Pancreas (tissue), 10 donors: ENCODE results near the gene ALAS1. TPM values are rescaled to one million over a fixed set of nuclear protein-coding genes. Genes with fewer than 3 reads are reported as not detected.

Experiments used
- ATAC-seq, 4 donors: fragments of 200-7000 bp; cut with Tn5 transposase; one replicate each; pipeline versions ENCODE4 v1.8.0 to v1.9.1; 2020; ENCODE audit warnings: mild to moderate bottlenecking in 4 of 4, moderate library complexity in 4 of 4
- DNase-seq, 6 donors: peaks; one replicate each; pipeline ENCODE4 v3.0.0-alpha.2; 2020
- FAIRE-seq: peaks from 2 replicates; lab custom pipeline; 2012; peaks lifted over from hg19 to GRCh38; lab: Jason Lieb, UNC
- H3K27ac ChIP-seq, 4 donors: fragments of 200-600 bp; sonication (generic); 1 replicate in 3 of 4; 2 replicates in 1 of 4; pipeline versions ENCODE4 v1.5.0 to v1.8.0; 2020
- H3K27me3 ChIP-seq, 4 donors: fragments of 200-600 bp; one replicate each; pipeline ENCODE4 v1.8.0; 2021
- H3K36me3 ChIP-seq, 3 donors: fragments of 200-600 bp; sonication (generic) in 1 of 3; one replicate each; pipeline versions ENCODE4 v1.5.0 to v1.8.0; 2020 to 2021
- H3K4me1 ChIP-seq, 3 donors: fragments of 200-600 bp; one replicate each; pipeline ENCODE4 v1.8.0; 2021
- H3K4me3 ChIP-seq, 4 donors: fragments of 200-600 bp; sonication (generic) in 2 of 4; one replicate each; pipeline versions ENCODE4 v1.5.0 to v1.8.0; 2020 to 2021
- H3K9me3 ChIP-seq, 4 donors: fragments of 200-600 bp; one replicate each; pipeline ENCODE4 v1.8.0; 2021
- WGBS, 2 donors: extraction: QIAGEN DNeasy Blood & Tissue Kit; methylation state at CpG; one replicate each; pipeline ENCODE4 v1.1.7; 2013; 5-methylcytosine and 5-hydroxymethylcytosine counted together
- intact Hi-C, 3 donors: fragments of 100-400 bp; cut with DNase I; formaldehyde crosslinking; loops; one replicate each; pipeline versions ENCODE4 v1.11.1 to v1.14.2; 2022
- polyA plus RNA-seq, 2 donors: library from polyadenylated mRNA; stranded (reverse); fragments of 200-250 nt; gene quantifications; one replicate each; pipeline ENCODE4 v1.2.3, GENCODE V29; 2013
- total RNA-seq, 6 donors: library from RNA; stranded (reverse); fragmentation: NEBNext Ultra II Directional in 4 of 6; extraction: Animal tissue kit (Norgen Biotek cat#: 25700) in 4 of 6; gene quantifications; one replicate each; pipeline versions ENCODE4 v1.2.1 to v1.2.4, GENCODE V29; 2021 to 2023
- TF ChIP-seq, protein P1 (sequence below), 4 donors: fragments of 200-600 bp; sonication (generic) in 3 of 4; IDR thresholded peaks; one replicate each; pipeline versions ENCODE4 v1.5.0 to v1.8.0; 2021; ENCODE audit warnings: antibody characterized with exemption in 4 of 4
- donor health status: healthy with polysubstance abuse.
- donor health status: DM: no; HTN: no; CAD: no; lungs with moderate emphysema.
- donor health status: DM: no; HTN: no; CAD: no.
- donor health status: control.
- donor health status: control.
- donor health status: Bipolar disorder and iron deficiency.
- donor health status: DM: yes; HTN: yes; CAD: no.
- donor health status: DM: no; HTN: no; CAD: no.
- donor health status: DM: no; HTN: no; CAD: no.
- donor health status: DM: yes; HTN: yes; CAD: no.

ALAS1 gene
- total and polyA plus RNA-seq, 8 donors: 8.4 to 21.7 (median 12.9) TPM

DNA sequence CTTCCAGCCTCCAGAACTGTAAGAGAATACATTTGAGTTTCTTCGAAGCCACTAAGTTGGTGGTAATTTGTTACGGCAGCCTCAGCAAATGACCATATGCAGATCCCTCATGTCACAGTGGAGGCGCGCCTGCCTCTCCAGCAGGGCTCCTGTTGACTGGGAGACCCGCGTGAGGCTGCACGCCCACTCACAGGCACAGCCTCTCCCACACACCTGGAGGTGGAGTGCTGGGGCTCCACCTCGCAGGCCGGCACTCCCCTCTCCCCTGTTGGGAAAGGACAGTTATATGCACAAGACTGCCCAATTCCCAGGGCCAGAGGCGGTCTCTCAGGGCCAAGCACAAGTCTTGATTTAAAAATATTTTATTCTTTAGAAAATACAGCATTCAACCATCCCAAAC, 30.3 kb downstream of the ALAS1 start:
- intact Hi-C loops: loop anchor here in 1 of 3 donors (10.0 kb wide), 1 partner anchor 47 kb away; the partner anchor contains the start of gene WDR82
- FAIRE-seq: no peak

DNA sequence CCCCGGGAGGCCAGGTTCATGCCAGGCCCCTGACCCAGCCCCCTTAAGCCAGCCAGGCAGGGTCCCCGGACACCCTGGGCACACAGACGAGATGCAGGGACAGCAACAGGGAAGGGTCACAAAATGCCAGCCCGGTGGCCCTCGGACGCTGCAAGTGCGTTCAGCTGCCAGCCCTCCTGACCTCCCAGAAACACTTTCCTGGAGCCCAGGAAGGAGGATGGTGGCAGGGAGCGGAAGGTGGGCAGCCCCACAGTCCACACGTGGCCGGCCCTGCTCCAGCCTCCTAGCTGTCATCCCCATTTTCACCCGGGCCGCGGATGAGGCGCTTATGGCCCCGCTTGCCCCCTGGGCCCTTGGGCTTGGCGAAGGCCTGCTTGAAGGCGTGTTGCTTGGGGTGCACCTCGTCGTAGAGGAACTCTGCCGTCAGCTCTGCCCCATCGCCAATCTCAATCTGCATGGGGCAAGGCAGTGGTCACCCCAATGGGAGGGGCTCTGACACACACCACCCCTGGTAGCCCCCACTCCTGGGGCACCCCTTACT, 30.9 kb downstream of the ALAS1 start:
- no peak overlapping the region for H3K27ac ChIP-seq
- peaks cover 0 to 25% (median 5%) of the 10 kb centered on the region in 3 donors for H3K36me3 ChIP-seq
- 92 to 96% methylated on average over 19 to 21 of the region's 21 CpGs for WGBS, 2 donors
- ATAC-seq (no peak), FAIRE-seq (no peak), DNase-seq (peak in 1 of 6 donors; percentile 45)
- no peaks in the 10 kb centered on the region for H3K27me3 ChIP-seq
- H3K4me1 ChIP-seq: no peaks in the 10 kb centered on the region
- TF ChIP-seq, protein P1, sequence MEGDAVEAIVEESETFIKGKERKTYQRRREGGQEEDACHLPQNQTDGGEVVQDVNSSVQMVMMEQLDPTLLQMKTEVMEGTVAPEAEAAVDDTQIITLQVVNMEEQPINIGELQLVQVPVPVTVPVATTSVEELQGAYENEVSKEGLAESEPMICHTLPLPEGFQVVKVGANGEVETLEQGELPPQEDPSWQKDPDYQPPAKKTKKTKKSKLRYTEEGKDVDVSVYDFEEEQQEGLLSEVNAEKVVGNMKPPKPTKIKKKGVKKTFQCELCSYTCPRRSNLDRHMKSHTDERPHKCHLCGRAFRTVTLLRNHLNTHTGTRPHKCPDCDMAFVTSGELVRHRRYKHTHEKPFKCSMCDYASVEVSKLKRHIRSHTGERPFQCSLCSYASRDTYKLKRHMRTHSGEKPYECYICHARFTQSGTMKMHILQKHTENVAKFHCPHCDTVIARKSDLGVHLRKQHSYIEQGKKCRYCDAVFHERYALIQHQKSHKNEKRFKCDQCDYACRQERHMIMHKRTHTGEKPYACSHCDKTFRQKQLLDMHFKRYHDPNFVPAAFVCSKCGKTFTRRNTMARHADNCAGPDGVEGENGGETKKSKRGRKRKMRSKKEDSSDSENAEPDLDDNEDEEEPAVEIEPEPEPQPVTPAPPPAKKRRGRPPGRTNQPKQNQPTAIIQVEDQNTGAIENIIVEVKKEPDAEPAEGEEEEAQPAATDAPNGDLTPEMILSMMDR (IDR thresholded peaks at IDR 0.05): no peak
- H3K4me3 ChIP-seq: no peak overlapping the region
- no peaks in the 10 kb centered on the region for H3K9me3 ChIP-seq
- intact Hi-C loops: loop anchor here in 1 of 3 donors (10.0 kb wide), 1 partner anchor 46 kb away; the partner anchor contains the start of gene WDR82

More for the DNA sequence above, 30.3 kb downstream of the ALAS1 start:
- no peaks in the 10 kb centered on the region for H3K9me3 ChIP-seq
- peaks cover 0 to 25% (median 5%) of the 10 kb centered on the region in 3 donors for H3K36me3 ChIP-seq
- H3K4me3 ChIP-seq: no peak overlapping the region
- H3K4me1 ChIP-seq: no peaks in the 10 kb centered on the region
- TF ChIP-seq, protein P1 (IDR thresholded peaks at IDR 0.05): no peak
- no peaks in the 10 kb centered on the region for H3K27me3 ChIP-seq
- no peak for DNase-seq
- ATAC-seq: no peak
- WGBS, 2 donors: 86 to 88% methylated on average over 10 of the region's 10 CpGs
- H3K27ac ChIP-seq: no peak overlapping the region

DNA sequence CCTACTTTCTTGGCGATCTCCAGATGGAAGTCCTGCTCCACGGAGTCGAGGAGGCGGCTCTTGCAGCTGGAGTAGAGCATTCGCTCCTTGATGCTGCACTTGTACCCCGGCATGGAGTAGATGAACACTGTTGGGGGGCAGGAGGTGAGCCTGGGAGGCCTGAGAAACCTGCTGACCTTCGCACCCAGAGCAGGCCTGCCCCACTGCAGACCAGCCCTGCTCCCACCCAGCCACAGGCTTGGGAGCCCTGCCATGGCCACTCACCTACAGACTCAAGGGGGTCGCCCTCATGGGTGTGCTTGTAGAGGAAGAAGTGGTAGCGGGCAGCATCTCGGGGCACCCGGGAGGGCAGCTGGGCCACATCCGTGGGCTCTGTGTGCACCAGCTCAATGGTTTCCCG, 31.7 kb downstream of the ALAS1 start:
- no peaks in the 10 kb centered on the region for H3K4me1 ChIP-seq
- peaks cover 0 to 25% (median 5%) of the 10 kb centered on the region in 3 donors for H3K36me3 ChIP-seq
- H3K4me3 ChIP-seq: no peak overlapping the region
- FAIRE-seq (no peak), DNase-seq (no peak), ATAC-seq (no peak)
- no peaks in the 10 kb centered on the region for H3K9me3 ChIP-seq
- no peaks in the 10 kb centered on the region for H3K27me3 ChIP-seq
- WGBS, 2 donors: 91 to 95% methylated on average over 13 of the region's 13 CpGs
- intact Hi-C loops: loop anchor here in 2 of 3 donors (5.0 to 10.0 kb wide), 2 partner anchors 45 to 113 kb away; partner anchors contain the start of gene WDR82 (in 1 of the 2)
- H3K27ac ChIP-seq: no peak overlapping the region
- TF ChIP-seq, protein P1 (IDR thresholded peaks at IDR 0.05): no peak

DNA sequence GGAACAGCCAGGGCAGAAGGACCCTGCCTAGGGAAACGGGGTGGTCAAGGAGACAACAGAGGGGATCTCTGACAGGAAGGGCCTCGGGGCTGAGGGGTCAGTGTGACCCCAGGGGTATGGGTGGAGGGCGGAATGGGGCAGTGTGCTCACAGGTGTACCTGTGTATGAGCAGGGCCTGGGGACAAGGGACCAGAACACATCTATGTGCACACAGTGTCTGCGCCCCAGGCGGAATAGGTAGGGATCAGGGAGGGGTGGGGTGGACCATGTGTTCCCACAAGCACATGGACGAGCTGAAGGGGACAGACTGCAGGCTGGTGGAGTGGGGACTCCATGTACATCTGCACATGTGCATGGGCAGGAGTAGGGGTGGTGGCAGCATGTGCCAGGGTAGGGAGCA, 32.5 kb downstream of the ALAS1 start:
- intact Hi-C loops: loop anchor here in 1 of 3 donors (5.0 kb wide), 1 partner anchor 112 kb away; no protein-coding TSS in a partner anchor
- Histone ChIP-seq H3K36me3 (peaks cover 0 to 25% (median 5%) of the 10 kb centered on the region in 3 donors), H3K27ac (no peak overlapping the region), H3K4me1 (no peaks in the 10 kb centered on the region), H3K9me3 (no peaks in the 10 kb centered on the region), H3K27me3 (no peaks in the 10 kb centered on the region), H3K4me3 (no peak overlapping the region)
- no peak for ATAC-seq
- DNase-seq: peak in 2 of 6 donors; percentile 14 to 46
- no peak for FAIRE-seq
- TF ChIP-seq, protein P1 (IDR thresholded peaks at IDR 0.05): no peak
- WGBS, 2 donors: 90 to 93% methylated on average over 6 of the region's 6 CpGs
